Astrocyte of the cerebellum (primary cell): ENCODE results near the gene NAMPT.
A peak's percentile ranks its signal among the peaks of the same experiment; 100 is the strongest.

ENCODE experiments used
- DNase-seq: peaks from one replicate; pipeline ENCODE4 v3.0.0-alpha.2; 2011; ENCODE audit warnings: low read depth
- H3K4me3 ChIP-seq: 2 replicates; pipeline ENCODE4 v1.5.1; 2011; ENCODE audit warnings: mild to moderate bottlenecking, low read depth, low read length, moderate library complexity
- in situ Hi-C: cut with HindIII; loops from 2 replicates; pipeline ENCODE4 v1.10.0; 2017; ENCODE audit warnings: low sequenced_read_pairs
- TF ChIP-seq, protein P1 (sequence below): IDR thresholded peaks from 2 replicates; pipeline ENCODE4 v1.5.1; 2012; ENCODE audit warnings: low read length, low read depth, moderate library complexity, mild to moderate bottlenecking; ENCODE audit errors: missing control alignments

The NAMPT gene

DNA sequence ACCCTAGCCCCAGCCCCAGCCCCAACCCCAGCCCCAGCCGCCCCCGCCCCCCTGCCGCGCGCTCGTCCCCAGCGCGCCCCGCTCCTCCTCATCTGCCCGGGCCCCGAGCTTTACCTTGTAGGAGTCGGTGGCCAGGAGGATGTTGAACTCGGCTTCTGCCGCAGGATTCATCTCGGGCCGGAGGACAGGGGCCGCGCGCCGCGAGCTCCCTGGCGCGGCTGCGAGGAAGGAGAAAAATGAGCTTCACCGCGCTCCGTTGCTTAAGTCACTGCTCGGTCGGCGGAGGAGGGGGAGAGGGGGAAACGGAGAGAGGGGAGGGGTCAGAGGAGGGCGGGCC lies at the start of gene NAMPT:
TSS of gene NAMPT (minus strand) at position 270 of the 337 bp plus-strand sequence. CDS start at position 171, 99 bp downstream.
- H3K4me3 ChIP-seq: peak within 1 kb of the TSS; percentile 83
- TF ChIP-seq, protein P1, sequence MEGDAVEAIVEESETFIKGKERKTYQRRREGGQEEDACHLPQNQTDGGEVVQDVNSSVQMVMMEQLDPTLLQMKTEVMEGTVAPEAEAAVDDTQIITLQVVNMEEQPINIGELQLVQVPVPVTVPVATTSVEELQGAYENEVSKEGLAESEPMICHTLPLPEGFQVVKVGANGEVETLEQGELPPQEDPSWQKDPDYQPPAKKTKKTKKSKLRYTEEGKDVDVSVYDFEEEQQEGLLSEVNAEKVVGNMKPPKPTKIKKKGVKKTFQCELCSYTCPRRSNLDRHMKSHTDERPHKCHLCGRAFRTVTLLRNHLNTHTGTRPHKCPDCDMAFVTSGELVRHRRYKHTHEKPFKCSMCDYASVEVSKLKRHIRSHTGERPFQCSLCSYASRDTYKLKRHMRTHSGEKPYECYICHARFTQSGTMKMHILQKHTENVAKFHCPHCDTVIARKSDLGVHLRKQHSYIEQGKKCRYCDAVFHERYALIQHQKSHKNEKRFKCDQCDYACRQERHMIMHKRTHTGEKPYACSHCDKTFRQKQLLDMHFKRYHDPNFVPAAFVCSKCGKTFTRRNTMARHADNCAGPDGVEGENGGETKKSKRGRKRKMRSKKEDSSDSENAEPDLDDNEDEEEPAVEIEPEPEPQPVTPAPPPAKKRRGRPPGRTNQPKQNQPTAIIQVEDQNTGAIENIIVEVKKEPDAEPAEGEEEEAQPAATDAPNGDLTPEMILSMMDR: no peak
- no peak for DNase-seq
- in situ Hi-C loops: no loop called here

DNA sequence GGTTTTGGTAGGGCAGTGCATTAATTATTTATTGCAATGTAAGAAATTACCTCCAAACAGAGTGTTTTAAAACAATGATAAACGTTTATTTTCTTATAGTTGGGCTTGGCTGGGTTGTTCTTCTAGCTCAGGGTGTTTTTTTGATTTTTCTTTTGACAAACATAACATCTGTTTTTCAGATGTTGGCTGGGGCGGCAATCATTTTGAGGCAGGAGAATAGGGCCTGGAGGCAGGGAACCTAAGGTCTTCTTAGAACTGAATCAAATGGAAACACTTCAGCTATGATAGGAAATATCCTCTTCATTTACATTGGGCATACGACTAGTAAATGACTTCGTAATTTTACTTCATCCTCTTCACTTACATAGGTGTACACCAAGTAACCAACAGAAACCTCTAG lies 47.4 kb upstream of the NAMPT start:
- no peak for DNase-seq
- TF ChIP-seq, protein P1: no peak
- in situ Hi-C loops: no loop called here
- H3K4me3 ChIP-seq: no peak overlapping the region

GRCh38 chr7:106331441-106332175 lies 46.8 kb upstream of the NAMPT start:
- in situ Hi-C loops: no loop called here
- TF ChIP-seq, protein P1: no peak
- no peak for DNase-seq
- H3K4me3 ChIP-seq: no peak overlapping the region

DNA sequence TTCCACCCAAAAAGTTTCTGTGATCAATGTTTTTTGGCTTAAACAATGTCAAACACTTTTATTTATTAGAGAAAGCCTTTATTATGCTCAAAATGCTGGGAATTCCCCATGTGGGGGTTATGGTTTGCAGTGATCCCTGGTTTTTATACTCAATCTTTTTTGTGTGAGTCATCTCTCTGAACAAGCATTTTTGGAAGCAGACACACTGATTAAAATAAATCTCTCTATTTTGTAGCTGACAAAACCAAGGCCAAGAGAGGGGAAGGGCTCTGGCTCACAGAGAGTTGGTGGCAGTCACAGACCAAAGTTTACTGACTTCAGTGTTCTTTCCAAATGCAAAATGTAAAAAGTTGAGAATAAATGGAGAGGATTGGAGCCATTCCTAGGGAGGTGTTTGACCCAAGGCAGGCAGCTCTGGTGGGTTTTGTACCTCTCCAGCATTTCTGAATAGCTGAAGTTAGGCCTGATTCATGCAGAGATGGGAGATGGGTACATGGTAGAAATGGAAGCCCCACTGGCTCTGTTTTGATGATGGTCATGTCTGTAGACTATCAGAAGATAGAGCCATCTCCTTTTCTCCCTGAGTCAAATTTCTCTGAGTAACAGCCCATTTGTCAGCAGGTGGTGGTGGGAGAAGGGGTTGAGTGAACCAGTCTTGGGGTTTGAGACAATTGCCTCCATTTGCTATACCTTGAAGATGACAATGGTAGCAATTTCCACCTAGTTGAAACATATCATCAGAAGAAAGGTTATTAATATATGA lies 45.4 kb upstream of the NAMPT start:
- DNase-seq: peak; percentile 49
- TF ChIP-seq, protein P1: no peak
- H3K4me3 ChIP-seq: no peak overlapping the region
- in situ Hi-C loops: no loop called here

DNA sequence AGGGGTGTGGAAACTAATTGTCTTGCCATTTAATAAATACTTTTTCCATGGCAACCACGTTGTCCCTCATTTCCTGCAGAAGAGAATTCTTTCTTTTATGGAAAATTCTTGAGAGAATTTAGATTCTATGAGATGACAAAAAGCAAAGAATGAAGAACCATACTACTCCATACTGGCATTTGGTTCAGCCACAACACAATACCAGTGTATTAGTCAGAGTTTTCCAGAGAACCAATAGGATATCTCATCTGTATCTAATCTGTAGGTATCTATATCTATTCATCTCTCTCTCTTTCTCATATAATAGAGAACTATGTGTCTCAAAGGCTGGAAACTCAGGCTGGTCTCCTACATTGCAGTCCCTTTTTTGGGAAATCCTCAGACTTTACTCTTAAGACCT lies 44.6 kb upstream of the NAMPT start:
- TF ChIP-seq, protein P1: no peak
- no peak for DNase-seq
- H3K4me3 ChIP-seq: no peak overlapping the region
- in situ Hi-C loops: no loop called here

DNA sequence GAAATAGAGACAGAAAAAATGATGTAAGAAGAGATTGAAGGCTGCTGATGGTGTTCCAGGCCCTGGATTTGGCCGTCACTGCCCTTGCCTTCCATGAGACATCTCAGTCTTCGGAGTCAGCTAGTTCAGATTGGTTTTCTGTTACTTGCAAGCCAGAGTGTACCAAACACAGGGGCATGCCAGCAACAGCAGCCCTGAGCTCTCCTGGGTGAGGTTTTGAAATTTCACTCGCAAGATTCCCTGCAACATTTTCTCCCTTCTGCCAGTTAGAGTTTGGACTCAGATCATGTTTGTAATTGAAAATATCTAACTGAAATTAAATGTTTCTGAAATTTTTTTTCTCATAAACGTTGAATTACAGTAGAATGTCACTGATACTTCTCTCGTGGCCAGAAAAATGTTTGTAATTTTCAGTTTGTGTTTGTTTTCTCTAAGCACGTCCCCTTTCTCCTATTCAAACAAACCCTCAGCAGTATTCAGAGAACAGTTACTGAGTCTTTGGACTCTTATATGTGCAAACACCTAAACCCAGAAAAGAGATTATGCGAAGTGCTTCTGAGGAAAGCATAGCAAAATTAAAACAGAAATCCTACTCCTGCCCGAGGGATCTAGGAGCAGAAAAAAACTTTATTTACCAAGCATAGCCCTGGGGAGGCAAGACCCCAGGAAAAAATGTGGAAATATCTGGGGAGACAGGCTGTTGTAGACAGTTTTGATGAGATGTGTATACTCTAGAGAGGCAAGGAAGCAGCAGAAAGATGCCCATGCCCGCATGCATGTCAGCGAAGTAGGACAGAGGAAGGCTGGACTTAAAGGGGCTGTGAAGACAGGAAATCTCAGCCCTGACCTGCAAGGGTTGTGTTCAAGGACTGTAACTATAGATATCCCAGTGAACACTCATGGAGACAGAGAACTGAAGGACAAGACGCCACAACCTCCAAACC lies 43.0 kb upstream of the NAMPT start:
- TF ChIP-seq, protein P1: no peak
- H3K4me3 ChIP-seq: no peak overlapping the region
- no peak for DNase-seq
- in situ Hi-C loops: no loop called here
